IPS-18c (cell line): ENCODE data around the gene IL6R.
A peak's percentile ranks its signal among the peaks of the same experiment; 100 is the strongest.
"Not testable (repeated sequence)": the region's sequence is repeated elsewhere in the genome, so short reads cannot be mapped to it uniquely, and the experiment has no call there.

Source experiments
- H3K4me3 ChIP-seq: 2 replicates; pipeline ENCODE4 v1.7.0; 2013; ENCODE audit warnings: low read depth, mild to moderate bottlenecking, low read length, moderate library complexity; ENCODE audit not compliant: insufficient read depth
- H3K9me3 ChIP-seq: one replicate; pipeline ENCODE4 v1.6.1; 2013; ENCODE audit warnings: mild to moderate bottlenecking, low read length, moderate library complexity; ENCODE audit not compliant: control insufficient read depth, insufficient read depth

Gene IL6R

DNA sequence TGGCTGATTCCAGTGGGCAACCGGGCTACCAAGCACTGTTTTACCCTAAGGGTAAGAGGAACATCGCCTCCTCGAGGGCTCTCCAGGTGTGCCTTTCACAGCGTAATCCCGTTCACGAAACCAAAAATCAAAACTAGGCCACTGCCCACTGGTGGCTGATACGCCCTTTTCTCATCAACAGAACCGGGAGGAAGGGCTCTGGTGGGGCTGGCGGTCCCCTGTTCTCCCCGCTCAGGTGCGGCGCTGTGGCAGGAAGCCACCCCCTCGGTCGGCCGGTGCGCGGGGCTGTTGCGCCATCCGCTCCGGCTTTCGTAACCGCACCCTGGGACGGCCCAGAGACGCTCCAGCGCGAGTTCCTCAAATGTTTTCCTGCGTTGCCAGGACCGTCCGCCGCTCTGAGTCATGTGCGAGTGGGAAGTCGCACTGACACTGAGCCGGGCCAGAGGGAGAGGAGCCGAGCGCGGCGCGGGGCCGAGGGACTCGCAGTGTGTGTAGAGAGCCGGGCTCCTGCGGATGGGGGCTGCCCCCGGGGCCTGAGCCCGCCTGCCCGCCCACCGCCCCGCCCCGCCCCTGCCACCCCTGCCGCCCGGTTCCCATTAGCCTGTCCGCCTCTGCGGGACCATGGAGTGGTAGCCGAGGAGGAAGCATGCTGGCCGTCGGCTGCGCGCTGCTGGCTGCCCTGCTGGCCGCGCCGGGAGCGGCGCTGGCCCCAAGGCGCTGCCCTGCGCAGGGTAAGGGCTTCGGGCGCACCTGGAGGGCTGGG is at the start of gene IL6R:
IL6R (plus strand) TSS at position 360 of the 763 bp plus-strand sequence; CDS start at position 647, 287 bp downstream.
- peak within 1 kb of the TSS; percentile 51 for H3K4me3 ChIP-seq
- no peaks in the 10 kb centered on the region for H3K9me3 ChIP-seq

- Histone ChIP-seq H3K4me3 (no peak overlapping the region), H3K9me3 (peaks cover 4% of the 10 kb centered on the region)
Measured at GRCh38 chr1:154358519-154358918, 46.6 kb upstream of the IL6R start.

GRCh38 chr1:154360288-154360687 is 44.9 kb upstream of the IL6R start:
- no peak overlapping the region for H3K4me3 ChIP-seq
- H3K9me3 ChIP-seq = peaks cover 4% of the 10 kb centered on the region

DNA sequence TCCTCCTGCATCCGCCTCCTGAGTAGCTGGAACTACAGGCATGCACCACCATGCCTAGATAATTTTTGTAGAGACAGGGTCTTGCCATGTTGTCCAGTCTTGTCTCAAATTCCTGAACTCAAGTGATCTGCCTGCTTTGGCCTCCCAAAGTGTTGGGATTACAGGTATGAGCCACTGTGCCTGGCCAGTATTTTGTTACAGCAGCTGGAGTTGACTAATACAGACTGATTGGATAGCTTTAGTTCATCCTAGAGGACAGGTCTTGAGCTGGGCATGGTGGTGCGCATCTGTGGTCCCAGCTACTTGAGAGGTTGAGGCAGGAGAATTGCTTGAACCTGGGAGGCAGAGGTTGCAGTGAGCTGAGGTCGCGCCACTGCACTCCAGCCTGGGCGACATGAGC is 44.3 kb upstream of the IL6R start:
- not testable (repeated sequence) for H3K9me3 ChIP-seq, H3K4me3 ChIP-seq

DNA sequence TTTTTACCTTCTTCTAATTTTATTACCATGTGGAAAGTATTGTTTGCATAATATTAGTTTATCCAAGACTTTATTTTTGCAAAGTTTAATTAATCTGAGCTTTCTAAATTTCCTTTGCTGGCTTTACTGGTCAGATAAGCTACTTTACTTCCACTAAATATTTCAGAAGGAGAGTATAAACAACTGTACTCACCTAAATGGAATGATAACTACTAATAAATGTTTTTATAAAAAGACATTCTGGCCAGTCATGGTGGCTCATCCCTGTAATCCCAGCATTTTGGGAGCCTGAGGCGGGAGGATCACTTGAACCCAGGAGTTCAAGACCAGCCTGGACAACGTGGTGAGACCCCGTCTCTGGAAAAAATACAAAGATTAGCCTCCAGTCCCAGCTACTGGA is 43.8 kb upstream of the IL6R start:
- H3K4me3 ChIP-seq = no peak overlapping the region
- peaks cover 4% of the 10 kb centered on the region for H3K9me3 ChIP-seq

- H3K9me3 ChIP-seq = no peaks in the 10 kb centered on the region
- H3K4me3 ChIP-seq = no peak overlapping the region
Measured at GRCh38 chr1:154371436-154371835, 33.7 kb upstream of the IL6R start.

GRCh38 chr1:154373777-154374357 is 31.3 kb upstream of the IL6R start:
- H3K9me3 ChIP-seq, H3K4me3 ChIP-seq: not testable (repeated sequence)

DNA sequence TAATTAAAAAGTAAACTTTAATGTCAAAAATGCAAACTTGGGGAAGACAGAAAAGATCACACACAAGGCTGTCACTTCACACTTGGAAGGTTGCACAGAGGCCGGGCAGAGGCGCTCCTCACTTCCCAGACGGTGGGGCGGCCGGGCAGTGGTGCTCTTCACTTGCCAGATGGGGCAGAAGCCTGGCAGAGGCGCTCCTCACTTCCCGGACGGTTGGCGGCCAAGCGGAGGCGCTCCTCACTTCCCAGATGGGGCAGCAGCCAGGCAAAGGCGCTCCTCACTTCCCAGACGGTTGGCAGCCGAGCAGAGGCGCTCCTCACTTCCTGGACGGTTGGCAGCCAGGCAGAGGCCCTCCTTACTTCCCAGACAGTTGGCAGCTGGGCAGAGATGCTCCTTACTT is 25.8 kb upstream of the IL6R start:
- H3K4me3 ChIP-seq = no peak overlapping the region
- H3K9me3 ChIP-seq = no peaks in the 10 kb centered on the region

DNA sequence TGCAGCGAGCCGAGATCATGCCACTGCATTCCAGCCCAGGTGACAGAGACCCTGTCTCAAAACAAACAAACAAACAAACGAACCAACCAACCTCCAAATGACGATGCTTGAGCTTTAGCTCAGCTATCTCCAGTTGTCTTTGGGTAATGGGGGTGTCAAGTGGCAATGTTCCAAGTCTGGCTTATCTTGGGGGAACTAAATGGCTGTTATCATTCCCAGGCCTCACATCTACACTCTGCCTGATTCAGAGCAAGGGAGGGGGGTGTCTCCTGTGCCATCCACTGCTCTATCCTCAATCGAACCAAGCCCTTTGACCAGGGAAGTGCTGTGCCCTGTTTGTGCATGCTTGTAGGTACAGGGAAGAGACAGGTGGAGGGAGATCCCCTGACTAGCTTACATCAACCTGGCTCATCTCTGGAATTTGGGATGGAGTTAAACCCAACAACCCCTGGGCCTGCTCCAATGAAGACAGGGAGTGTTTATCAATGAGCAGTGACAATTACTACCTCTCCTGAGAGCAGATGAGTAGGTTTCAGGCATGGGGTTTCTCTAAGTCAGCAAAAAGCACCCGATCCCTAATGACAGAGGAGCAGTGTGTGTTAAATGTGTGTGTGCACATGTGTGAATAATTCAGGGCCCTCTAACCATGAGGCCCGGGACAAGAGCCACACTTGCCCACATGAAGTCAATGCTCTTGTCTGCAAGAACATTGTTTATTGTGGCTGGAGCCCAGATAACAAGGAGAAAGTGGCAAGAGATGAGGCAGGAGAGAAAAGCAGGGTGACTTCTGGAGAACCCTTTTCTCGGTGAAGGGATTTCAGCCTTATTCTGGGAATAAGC is 20.3 kb upstream of the IL6R start:
- H3K9me3 ChIP-seq = no peaks in the 10 kb centered on the region
- no peak overlapping the region for H3K4me3 ChIP-seq

GRCh38 chr1:154386643-154387352 is 18.3 kb upstream of the IL6R start:
- no peak overlapping the region for H3K4me3 ChIP-seq
- no peaks in the 10 kb centered on the region for H3K9me3 ChIP-seq

GRCh38 chr1:154391086-154391770 is 13.9 kb upstream of the IL6R start:
- no peak overlapping the region for H3K4me3 ChIP-seq
- H3K9me3 ChIP-seq = no peaks in the 10 kb centered on the region

- Histone ChIP-seq H3K4me3 (no peak overlapping the region), H3K9me3 (no peaks in the 10 kb centered on the region)
Measured at GRCh38 chr1:154398141-154398540, 7.0 kb upstream of the IL6R start.

DNA sequence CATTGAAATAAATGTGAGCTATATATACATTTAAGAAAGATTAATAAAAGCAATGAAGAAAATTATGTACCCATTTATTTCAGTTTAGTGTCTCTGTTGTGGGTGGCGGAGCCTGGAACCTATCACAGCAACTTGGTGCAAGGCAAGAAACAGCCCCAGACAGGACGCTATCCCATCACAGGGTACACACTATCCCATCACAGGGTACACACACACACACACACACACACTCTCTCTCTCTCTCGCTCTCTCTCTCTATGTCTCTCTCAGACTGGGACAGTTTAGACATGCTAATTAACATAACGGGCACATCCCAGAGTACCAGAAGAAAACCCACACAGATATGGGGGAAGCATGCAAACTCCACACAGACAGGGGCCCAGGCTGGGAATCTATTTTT is 6.5 kb upstream of the IL6R start:
- H3K4me3 ChIP-seq = no peak overlapping the region

GRCh38 chr1:154400381-154400801 is 4.8 kb upstream of the IL6R start:
- Histone ChIP-seq H3K4me3 (no peak overlapping the region), H3K9me3 (no peaks in the 10 kb centered on the region)

More for the DNA sequence above, 6.5 kb upstream of the IL6R start:
- H3K9me3 ChIP-seq = no peaks in the 10 kb centered on the region

DNA sequence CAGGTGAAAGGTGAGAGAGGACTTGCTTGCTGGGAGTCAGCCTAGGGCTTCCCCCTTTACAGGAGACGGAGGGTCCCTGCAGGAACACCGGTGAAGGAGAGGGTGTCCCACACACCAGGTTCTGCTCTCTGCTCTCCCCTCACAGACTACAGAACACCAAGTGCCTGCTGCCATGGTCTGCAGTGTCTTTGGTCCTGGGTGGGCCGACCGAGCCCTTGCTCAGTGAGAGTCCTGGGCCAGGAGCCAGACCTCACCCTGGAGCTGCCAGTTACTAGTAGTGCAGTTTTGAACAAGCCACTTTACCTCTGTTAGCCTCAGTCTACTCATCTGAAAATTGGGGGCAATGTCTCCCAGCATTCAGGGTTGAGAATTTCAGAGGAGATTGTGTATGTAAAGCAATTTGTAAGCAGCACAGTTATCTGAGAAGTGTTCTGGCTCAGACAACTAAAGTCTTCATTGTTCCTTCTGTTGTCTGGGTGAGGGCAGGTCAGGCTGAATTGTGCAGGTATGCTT is 2.7 kb upstream of the IL6R start:
- Histone ChIP-seq H3K9me3 (no peaks in the 10 kb centered on the region), H3K4me3 (no peak overlapping the region)

DNA sequence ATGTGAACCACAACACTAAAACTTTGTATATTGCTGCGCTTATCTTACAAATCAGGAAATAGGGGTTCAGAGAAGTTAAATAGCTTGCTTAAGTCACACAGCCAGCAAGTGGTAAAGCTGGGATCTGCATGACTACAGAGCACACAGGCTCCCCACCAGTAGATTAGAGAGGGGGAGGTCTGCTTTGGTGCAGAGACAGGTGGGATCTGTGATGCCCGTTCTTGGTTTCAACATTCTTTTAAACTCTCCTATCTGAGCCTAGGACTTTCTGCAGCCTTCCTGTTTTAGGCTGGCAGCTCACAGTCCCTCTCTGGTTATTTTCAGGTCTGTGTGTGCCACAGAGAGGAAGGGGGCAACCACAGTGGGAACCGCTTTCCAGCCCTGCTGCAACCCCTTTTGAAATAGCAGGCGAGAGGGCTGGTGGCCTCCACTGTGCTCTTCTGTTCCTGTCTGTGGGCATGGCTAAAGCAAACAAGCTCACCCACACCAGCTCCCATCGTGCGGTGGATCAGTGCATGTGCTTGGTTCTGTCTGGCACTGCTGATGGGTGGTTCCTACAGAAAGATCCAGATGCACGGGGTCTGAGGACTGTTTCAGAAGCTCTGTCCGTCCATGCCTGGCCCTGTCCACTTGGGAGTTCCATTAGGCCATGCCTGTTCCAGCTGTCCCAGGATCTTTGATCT is 1.7 kb upstream of the IL6R start:
- H3K4me3 ChIP-seq = no peak overlapping the region
- H3K9me3 ChIP-seq = no peaks in the 10 kb centered on the region
